Liver (tissue), 9 donors: ENCODE data around the gene B3GNT4. TPM values are rescaled to one million over a fixed set of nuclear protein-coding genes. Genes with fewer than 3 reads are reported as not detected.

Source experiments
- DNase-seq: peaks from one replicate; pipeline ENCODE4 v3.0.0-alpha.2; 2017; ENCODE audit warnings: low spot score
- H3K27ac ChIP-seq, 2 donors: one replicate each; pipeline ENCODE4 v1.7.0; 2013; ENCODE audit warnings: inconsistent platforms in 2 of 2, low read length in 2 of 2, control low read depth in 1 of 2, low read depth in 1 of 2, mild to moderate bottlenecking in 1 of 2
- H3K27me3 ChIP-seq, 4 donors: one replicate each; pipeline versions ENCODE4 v1.6.1 to v1.7.0; 2013; ENCODE audit warnings: low read length in 3 of 4, inconsistent platforms in 1 of 4, mild to moderate bottlenecking in 1 of 4, moderate library complexity in 1 of 4; ENCODE audit not compliant: control insufficient read depth in 4 of 4, insufficient read depth in 4 of 4
- H3K36me3 ChIP-seq, 4 donors: one replicate each; pipeline versions ENCODE4 v1.6.1 to v1.7.0; 2013; ENCODE audit warnings: low read length in 3 of 4, mild to moderate bottlenecking in 3 of 4, low read depth in 1 of 4, moderate library complexity in 1 of 4; ENCODE audit not compliant: control insufficient read depth in 4 of 4, insufficient read depth in 3 of 4
- H3K4me1 ChIP-seq, 4 donors: one replicate each; pipeline versions ENCODE4 v1.6.1 to v1.7.0; 2013; ENCODE audit warnings: low read length in 3 of 4, mild to moderate bottlenecking in 3 of 4, moderate library complexity in 1 of 4; ENCODE audit not compliant: control insufficient read depth in 4 of 4, insufficient read depth in 4 of 4
- H3K4me3 ChIP-seq, 3 donors: one replicate each; pipeline versions ENCODE4 v1.6.1 to v1.7.0; 2013; ENCODE audit warnings: low read length in 3 of 3, control low read depth in 1 of 3, low read depth in 1 of 3, mild to moderate bottlenecking in 1 of 3
- H3K9ac ChIP-seq, 2 donors: one replicate each; pipeline ENCODE4 v1.7.0; 2013; ENCODE audit warnings: low read length in 2 of 2, mild to moderate bottlenecking in 2 of 2, moderate library complexity in 2 of 2, control low read depth in 1 of 2, low read depth in 1 of 2
- H3K9me3 ChIP-seq, 4 donors: one replicate each; pipeline versions ENCODE4 v1.6.1 to v1.7.0; 2013; ENCODE audit warnings: low read length in 3 of 4; ENCODE audit not compliant: control insufficient read depth in 4 of 4
- CTCF ChIP-seq: fragments of 150-350 bp; IDR thresholded peaks from 2 replicates; pipeline ENCODE4 v1.5.1; 2017; ENCODE audit warnings: improper control_type of control experiment, low read depth, low read length; ENCODE audit not compliant: missing input control
- EGR1 ChIP-seq, 2 donors: IDR thresholded peaks; 2 replicates each; pipeline ENCODE4 v1.6.1; 2016 to 2018; ENCODE audit warnings: antibody characterized with exemption in 2 of 2, low read depth in 2 of 2
- FOXA1 ChIP-seq: IDR thresholded peaks from 2 replicates; pipeline ENCODE4 v1.6.1; 2016; ENCODE audit warnings: antibody characterized with exemption
- FOXA2 ChIP-seq: IDR thresholded peaks from 2 replicates; pipeline ENCODE4 v1.6.1; 2016; ENCODE audit warnings: antibody characterized with exemption
- GABPA ChIP-seq, 2 donors: IDR thresholded peaks in 1 of 2; conservative IDR thresholded peaks in 1 of 2; 2 replicates each; pipeline ENCODE4 v1.6.1; 2016; ENCODE audit warnings: antibody characterized with exemption in 2 of 2, mild to moderate bottlenecking in 1 of 2, moderate library complexity in 1 of 2
- HNF4A ChIP-seq, 2 donors: conservative IDR thresholded peaks; 2 replicates each; pipeline ENCODE4 v1.6.1; 2016; ENCODE audit warnings: antibody characterized with exemption in 2 of 2, mild to moderate bottlenecking in 2 of 2
- HNF4G ChIP-seq: IDR thresholded peaks from 2 replicates; pipeline ENCODE4 v1.6.1; 2016; ENCODE audit warnings: antibody characterized with exemption
- JUND ChIP-seq, 2 donors: IDR thresholded peaks; 2 replicates each; pipeline ENCODE4 v1.6.1; 2016; ENCODE audit warnings: antibody characterized with exemption in 2 of 2
- MAX ChIP-seq: IDR thresholded peaks from 2 replicates; pipeline ENCODE4 v1.6.1; 2016; ENCODE audit warnings: antibody characterized with exemption
- NR2F2 ChIP-seq: IDR thresholded peaks from 2 replicates; pipeline ENCODE4 v1.6.1; 2016; ENCODE audit warnings: antibody characterized with exemption
- RAD21 ChIP-seq, 2 donors: IDR thresholded peaks; 2 replicates each; pipeline ENCODE4 v1.6.1; 2016; ENCODE audit warnings: antibody characterized with exemption in 2 of 2, mild to moderate bottlenecking in 2 of 2
- RXRA ChIP-seq, 2 donors: IDR thresholded peaks; 2 replicates each; pipeline ENCODE4 v1.6.1; 2017 to 2018; ENCODE audit warnings: antibody characterized with exemption in 2 of 2, mild to moderate bottlenecking in 1 of 2
- SP1 ChIP-seq: IDR thresholded peaks from 2 replicates; pipeline ENCODE4 v1.6.1; 2018; ENCODE audit warnings: antibody characterized with exemption, mild to moderate bottlenecking
- TAF1 ChIP-seq: conservative IDR thresholded peaks from 2 replicates; pipeline ENCODE4 v1.6.1; 2016; ENCODE audit warnings: antibody characterized with exemption, mild to moderate bottlenecking
- YY1 ChIP-seq: IDR thresholded peaks from 2 replicates; pipeline ENCODE4 v1.6.1; 2016; ENCODE audit warnings: antibody characterized with exemption, mild to moderate bottlenecking
- whole genome bisulfite sequencing: extraction: QIAGEN DNeasy Blood & Tissue Kit; methylation state at CpG from one replicate; pipeline ENCODE4 v1.1.7; 2013; 5-methylcytosine and 5-hydroxymethylcytosine counted together
- polyA plus RNA-seq, 2 donors: library from polyadenylated mRNA; stranded (reverse) in 1 of 2; unstranded in 1 of 2; fragments of 200-250 nt in 1 of 2; fragments of >200 nt in 1 of 2; fragmentation: Nextera tagmentation in 1 of 2; extraction: Ambion mirVana in 1 of 2; gene quantifications; one replicate each; pipeline versions ENCODE4 v1.2.1 to v1.2.3, GENCODE V29; 2013 to 2015
- total RNA-seq, 2 donors: library from RNA; depleted of rRNA; stranded (reverse); fragments of >200 nt; gene quantifications; one replicate each; pipeline ENCODE4 v1.2.3, GENCODE V29; 2014
- TF ChIP-seq, protein P1 (sequence below): IDR thresholded peaks from 2 replicates; pipeline ENCODE4 v1.6.1; 2016; ENCODE audit warnings: antibody characterized with exemption, mild to moderate bottlenecking
- TF ChIP-seq, protein P2 (sequence below): IDR thresholded peaks from 2 replicates; pipeline ENCODE4 v1.6.1; 2016; ENCODE audit warnings: antibody characterized with exemption
- donor health status: healthy.
- donor health status: healthy.
- donor health status: healthy.
- donor health status: healthy.
- donor health status: healthy.

Gene B3GNT4
- total and polyA plus RNA-seq, 4 donors, result 0.14 to 0.43 TPM; not detected in 2

- Histone ChIP-seq H3K9ac (no peak overlapping the region), H3K27me3 (peaks cover 0 to 3% (median 0%) of the 10 kb centered on the region in 4 donors), H3K4me3 (no peak overlapping the region), H3K27ac (no peak overlapping the region), H3K36me3 (no peaks in the 10 kb centered on the region), H3K9me3 (no peaks in the 10 kb centered on the region), H3K4me1 (no peaks in the 10 kb centered on the region)
- 89% methylated on average over 4 of the region's 4 CpGs for WGBS
- no peak for DNase-seq
- TF ChIP-seq RXRA (IDR thresholded peaks at IDR 0.05) (no peak), CTCF (no peak), YY1 (no peak), JUND (IDR thresholded peaks at IDR 0.05) (no peak), FOXA2 (no peak), RAD21 (IDR thresholded peaks at IDR 0.05) (no peak), NR2F2 (no peak), HNF4G (no peak), HNF4A (conservative IDR thresholded peaks at IDR 0.05) (no peak), FOXA1 (no peak), MAX (no peak), TAF1 (no peak), SP1 (no peak)
- TF ChIP-seq, protein P1, sequence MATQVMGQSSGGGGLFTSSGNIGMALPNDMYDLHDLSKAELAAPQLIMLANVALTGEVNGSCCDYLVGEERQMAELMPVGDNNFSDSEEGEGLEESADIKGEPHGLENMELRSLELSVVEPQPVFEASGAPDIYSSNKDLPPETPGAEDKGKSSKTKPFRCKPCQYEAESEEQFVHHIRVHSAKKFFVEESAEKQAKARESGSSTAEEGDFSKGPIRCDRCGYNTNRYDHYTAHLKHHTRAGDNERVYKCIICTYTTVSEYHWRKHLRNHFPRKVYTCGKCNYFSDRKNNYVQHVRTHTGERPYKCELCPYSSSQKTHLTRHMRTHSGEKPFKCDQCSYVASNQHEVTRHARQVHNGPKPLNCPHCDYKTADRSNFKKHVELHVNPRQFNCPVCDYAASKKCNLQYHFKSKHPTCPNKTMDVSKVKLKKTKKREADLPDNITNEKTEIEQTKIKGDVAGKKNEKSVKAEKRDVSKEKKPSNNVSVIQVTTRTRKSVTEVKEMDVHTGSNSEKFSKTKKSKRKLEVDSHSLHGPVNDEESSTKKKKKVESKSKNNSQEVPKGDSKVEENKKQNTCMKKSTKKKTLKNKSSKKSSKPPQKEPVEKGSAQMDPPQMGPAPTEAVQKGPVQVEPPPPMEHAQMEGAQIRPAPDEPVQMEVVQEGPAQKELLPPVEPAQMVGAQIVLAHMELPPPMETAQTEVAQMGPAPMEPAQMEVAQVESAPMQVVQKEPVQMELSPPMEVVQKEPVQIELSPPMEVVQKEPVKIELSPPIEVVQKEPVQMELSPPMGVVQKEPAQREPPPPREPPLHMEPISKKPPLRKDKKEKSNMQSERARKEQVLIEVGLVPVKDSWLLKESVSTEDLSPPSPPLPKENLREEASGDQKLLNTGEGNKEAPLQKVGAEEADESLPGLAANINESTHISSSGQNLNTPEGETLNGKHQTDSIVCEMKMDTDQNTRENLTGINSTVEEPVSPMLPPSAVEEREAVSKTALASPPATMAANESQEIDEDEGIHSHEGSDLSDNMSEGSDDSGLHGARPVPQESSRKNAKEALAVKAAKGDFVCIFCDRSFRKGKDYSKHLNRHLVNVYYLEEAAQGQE, result no peak
- TF ChIP-seq, protein P2, sequence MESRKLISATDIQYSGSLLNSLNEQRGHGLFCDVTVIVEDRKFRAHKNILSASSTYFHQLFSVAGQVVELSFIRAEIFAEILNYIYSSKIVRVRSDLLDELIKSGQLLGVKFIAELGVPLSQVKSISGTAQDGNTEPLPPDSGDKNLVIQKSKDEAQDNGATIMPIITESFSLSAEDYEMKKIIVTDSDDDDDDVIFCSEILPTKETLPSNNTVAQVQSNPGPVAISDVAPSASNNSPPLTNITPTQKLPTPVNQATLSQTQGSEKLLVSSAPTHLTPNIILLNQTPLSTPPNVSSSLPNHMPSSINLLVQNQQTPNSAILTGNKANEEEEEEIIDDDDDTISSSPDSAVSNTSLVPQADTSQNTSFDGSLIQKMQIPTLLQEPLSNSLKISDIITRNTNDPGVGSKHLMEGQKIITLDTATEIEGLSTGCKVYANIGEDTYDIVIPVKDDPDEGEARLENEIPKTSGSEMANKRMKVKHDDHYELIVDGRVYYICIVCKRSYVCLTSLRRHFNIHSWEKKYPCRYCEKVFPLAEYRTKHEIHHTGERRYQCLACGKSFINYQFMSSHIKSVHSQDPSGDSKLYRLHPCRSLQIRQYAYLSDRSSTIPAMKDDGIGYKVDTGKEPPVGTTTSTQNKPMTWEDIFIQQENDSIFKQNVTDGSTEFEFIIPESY, result no peak
These were observed 8.1 kb upstream of the B3GNT4 start for GRCh38 chr12:122195405-122195804.

- Histone ChIP-seq H3K9me3 (no peaks in the 10 kb centered on the region), H3K9ac (no peak overlapping the region), H3K4me1 (no peaks in the 10 kb centered on the region), H3K27ac (no peak overlapping the region), H3K27me3 (peaks cover 0 to 7% (median 2%) of the 10 kb centered on the region in 4 donors), H3K4me3 (no peak overlapping the region), H3K36me3 (no peaks in the 10 kb centered on the region)
- 73% methylated on average over 1 of the region's 1 CpG for WGBS
- DNase-seq, result no peak
- TF ChIP-seq RAD21 (IDR thresholded peaks at IDR 0.05) (no peak), HNF4G (no peak), TAF1 (no peak), EGR1 (IDR thresholded peaks at IDR 0.05; ENCODE audit: low read depth in 2 of 2) (no peak), GABPA (IDR thresholded peaks at IDR 0.05 in 1 of 2, conservative IDR thresholded peaks at IDR 0.05 in 1 of 2) (no peak), SP1 (no peak)
- TF ChIP-seq, protein P2, result no peak
These were observed 5.9 kb upstream of the B3GNT4 start for GRCh38 chr12:122197612-122197966.
